Ovary (tissue), 9 donors: ENCODE results near the gene FKBP15. TPM values are rescaled to one million over a fixed set of nuclear protein-coding genes. Genes with fewer than 3 reads are reported as not detected.
"Not testable (repeated sequence)": the region's sequence is repeated elsewhere in the genome, so short reads cannot be mapped to it uniquely, and the experiment has no call there.

Source experiments
- DNase-seq, 5 donors: peaks; one replicate each; pipeline ENCODE4 v3.0.0-alpha.2; 2019 to 2020
- H3K27ac ChIP-seq, 2 donors: fragments of 200-600 bp; one replicate each; pipeline versions ENCODE4 v1.5.1 to v1.8.0; 2019 to 2022
- H3K27me3 ChIP-seq: fragments of 200-600 bp; one replicate; pipeline ENCODE4 v1.8.0; 2022
- H3K36me3 ChIP-seq: fragments of 200-600 bp; sonication (generic); one replicate; pipeline ENCODE4 v1.5.1; 2019
- H3K4me1 ChIP-seq: one replicate; pipeline ENCODE4 v1.8.1; 2013; ENCODE audit warnings: mild to moderate bottlenecking, moderate library complexity; ENCODE audit not compliant: insufficient read depth
- H3K4me3 ChIP-seq: fragments of 200-600 bp; sonication (generic); one replicate; pipeline ENCODE4 v1.5.1; 2017
- H3K9me3 ChIP-seq, 2 donors: fragments of 200-600 bp in 1 of 2; sonication (generic) in 1 of 2; one replicate each; pipeline versions ENCODE4 v1.5.1 to v1.8.1; 2013 to 2019; ENCODE audit warnings: mild to moderate bottlenecking in 1 of 2, moderate library complexity in 1 of 2
- CTCF ChIP-seq, 3 donors: fragments of 450-650 bp in 2 of 3; fragments of 200-600 bp in 1 of 3; IDR thresholded peaks; one replicate each; pipeline versions ENCODE4 v1.5.1 to v1.8.0; 2016 to 2022; ENCODE audit warnings: antibody characterized with exemption in 3 of 3, mild to moderate bottlenecking in 1 of 3
- EP300 ChIP-seq: sonication (generic); formaldehyde crosslinking; IDR thresholded peaks from one replicate; pipeline ENCODE4 v1.6.1; 2017; ENCODE audit warnings: antibody characterized with exemption
- POLR2A ChIP-seq: fragments of 450-650 bp; IDR thresholded peaks from one replicate; pipeline ENCODE4 v1.6.1; 2017; ENCODE audit warnings: antibody characterized with exemption, mild to moderate bottlenecking, moderate library complexity
- WGBS, 3 donors: extraction: QIAGEN DNeasy Blood & Tissue Kit in 1 of 3; methylation state at CpG; one replicate each; pipeline versions ENCODE4 v1.1.5 to v1.1.7; 2013 to 2017; 5-methylcytosine and 5-hydroxymethylcytosine counted together
- intact Hi-C, 4 donors: fragments of 100-400 bp; cut with DNase I; formaldehyde crosslinking; loops; one replicate each; pipeline versions ENCODE4 v1.11.0 to v1.15.1; 2022 to 2023
- polyA plus RNA-seq, 2 donors: library from polyadenylated mRNA; stranded (reverse); fragments of 200-250 nt in 1 of 2; fragments of 350-450 nt in 1 of 2; fragmentation: Illumina TruSeq in 1 of 2; extraction: RNeasy Lipid Tissue Mini Kit (QIAGEN cat#74804) in 1 of 2; gene quantifications; one replicate each; pipeline ENCODE4 v1.2.3, GENCODE V29; 2013 to 2014
- total RNA-seq, 7 donors: library from RNA; depleted of rRNA in 2 of 7; stranded (reverse); fragments of >200 nt in 2 of 7; fragmentation: NEBNext Ultra II Directional in 3 of 7; extraction: Animal tissue kit (Norgen Biotek cat#: 25700) in 3 of 7; gene quantifications; one replicate each; pipeline versions ENCODE4 v1.1.0 to v1.2.4, GENCODE V29; 2016 to 2023
- donor health status: DM: no; HTN: no; CAD: no; lungs with moderate emphysema.
- donor health status: DM: no; HTN: no; CAD: no.
- donor health status: Bipolar disorder and iron deficiency.
- donor health status: DM: yes; HTN: yes; CAD: no.
- donor health status: DM: no; HTN: no; CAD: no.
- donor health status: DM: yes; HTN: yes; CAD: no.

The FKBP15 gene
- total and polyA plus RNA-seq, 9 donors, result 10.9 to 32.9 (median 20.2) TPM

GRCh38 chr9:113255438-113255837, 34.4 kb upstream of the FKBP15 start:
- H3K4me1 ChIP-seq, result no peaks in the 10 kb centered on the region
- H3K4me3 ChIP-seq, result no peak overlapping the region
- DNase-seq, result no peak
- intact Hi-C loops, result no loop called here
- H3K27ac ChIP-seq, result no peak overlapping the region
- no peak for TF ChIP-seq EP300
- no peak for TF ChIP-seq CTCF (IDR thresholded peaks at IDR 0.05)
- TF ChIP-seq POLR2A, result no peak
- WGBS, 3 donors, result 85 to 96% (median 95%) methylated on average over 6 of the region's 6 CpGs
- H3K27me3 ChIP-seq, result no peaks in the 10 kb centered on the region
- H3K36me3 ChIP-seq, result no peaks in the 10 kb centered on the region
- H3K9me3 ChIP-seq, result no peaks in the 10 kb centered on the region

GRCh38 chr9:113254991-113255390, 33.9 kb upstream of the FKBP15 start:
- H3K27me3 ChIP-seq, result no peaks in the 10 kb centered on the region
- no peaks in the 10 kb centered on the region for H3K4me1 ChIP-seq
- H3K4me3 ChIP-seq, result no peak overlapping the region
- intact Hi-C loops, result no loop called here
- H3K36me3 ChIP-seq, result no peaks in the 10 kb centered on the region
- TF ChIP-seq CTCF (IDR thresholded peaks at IDR 0.05) (no peak), EP300 (no peak), POLR2A (no peak)
- H3K27ac ChIP-seq, result no peak overlapping the region
- H3K9me3 ChIP-seq, result no peaks in the 10 kb centered on the region
- 90 to 100% (median 94%) methylated on average over 1 of the region's 1 CpG for WGBS, 3 donors
- DNase-seq, result no peak

GRCh38 chr9:113250807-113251206, 29.7 kb upstream of the FKBP15 start:
- TF ChIP-seq CTCF (IDR thresholded peaks at IDR 0.05), result no peak
- Histone ChIP-seq H3K27me3 (no peaks in the 10 kb centered on the region), H3K4me3 (no peak overlapping the region), H3K27ac (no peak overlapping the region), H3K4me1 (no peaks in the 10 kb centered on the region), H3K36me3 (no peaks in the 10 kb centered on the region), H3K9me3 (no peaks in the 10 kb centered on the region)
- intact Hi-C loops, result no loop called here
- DNase-seq, result no peak
- WGBS, 3 donors, result 84 to 97% (median 91%) methylated on average over 2 of the region's 2 CpGs

GRCh38 chr9:113249661-113250060, 28.6 kb upstream of the FKBP15 start:
- H3K27me3 ChIP-seq, DNase-seq, H3K27ac ChIP-seq, H3K9me3 ChIP-seq, H3K4me1 ChIP-seq, H3K4me3 ChIP-seq, intact Hi-C loops, H3K36me3 ChIP-seq: not testable (repeated sequence)
- 99 to 100% (median 100%) methylated on average over 2 of the region's 2 CpGs for WGBS, 3 donors

- Histone ChIP-seq H3K27me3 (no peaks in the 10 kb centered on the region), H3K4me3 (no peak overlapping the region), H3K27ac (no peak overlapping the region), H3K4me1 (no peaks in the 10 kb centered on the region), H3K9me3 (no peaks in the 10 kb centered on the region), H3K36me3 (no peaks in the 10 kb centered on the region)
- DNase-seq, result no peak
- intact Hi-C loops, result no loop called here
- TF ChIP-seq POLR2A (no peak), CTCF (IDR thresholded peaks at IDR 0.05) (no peak), EP300 (no peak)
These were observed 26.6 kb upstream of the FKBP15 start for GRCh38 chr9:113247640-113248039.
